HG02798 (cell line): ENCODE data around the gene THAP7.

ENCODE experiments used
- ATAC-seq: cut with Tn5 transposase; IDR thresholded peaks from one replicate; pipeline ENCODE4 v1.9.1; 2021; ENCODE audit warnings: mild to moderate bottlenecking; ENCODE audit not compliant: unreplicated experiment, poor library complexity

The THAP7 gene

GRCh38 chr22:20994902-20995241 is 7.0 kb downstream of the THAP7 start:
- no peak for ATAC-seq

GRCh38 chr22:20994128-20994901 is 7.6 kb downstream of the THAP7 start:
- ATAC-seq = no peak

GRCh38 chr22:20993304-20994127 is 8.4 kb downstream of the THAP7 start:
- no peak for ATAC-seq

DNA sequence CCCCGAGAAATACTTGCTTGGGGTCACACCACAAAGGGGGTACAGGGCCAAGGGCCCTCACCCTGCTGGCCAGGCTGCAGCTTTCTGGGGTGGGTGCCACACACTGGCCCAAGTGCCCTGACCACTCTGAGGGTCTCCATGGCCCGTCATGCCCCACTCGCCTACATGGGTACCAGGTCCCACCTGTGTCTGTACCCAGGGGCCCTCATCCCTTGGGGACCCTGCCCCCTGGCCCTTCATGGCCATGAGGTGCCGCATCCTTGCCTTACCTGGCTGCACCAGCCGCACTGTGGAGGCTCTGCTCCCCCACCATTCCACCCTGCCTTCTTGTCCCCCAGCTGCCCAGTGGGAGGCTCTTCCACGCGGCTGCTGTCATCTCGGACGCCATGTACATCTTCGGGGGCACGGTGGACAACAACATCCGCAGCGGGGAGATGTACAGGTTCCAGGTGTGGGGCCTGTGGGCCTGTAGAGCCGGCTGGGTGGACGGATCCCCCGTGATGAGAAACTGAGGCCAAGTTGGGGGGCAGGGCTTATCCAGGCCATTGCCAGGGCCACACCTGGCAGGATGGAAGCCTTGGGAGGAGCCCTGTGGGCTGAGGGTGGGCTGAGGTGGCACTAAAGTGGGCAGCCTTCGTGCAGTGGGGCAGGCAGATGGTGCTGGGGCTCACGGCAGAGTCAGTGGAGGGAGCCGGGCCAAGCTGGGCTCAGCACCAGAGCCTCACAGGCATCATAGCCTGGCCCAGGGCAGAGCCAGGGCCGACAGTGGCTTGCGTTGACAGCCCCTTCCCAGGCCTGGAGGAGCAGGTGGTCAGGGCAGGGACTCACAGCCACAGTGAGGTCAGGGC is 9.2 kb downstream of the THAP7 start:
- no peak for ATAC-seq

DNA sequence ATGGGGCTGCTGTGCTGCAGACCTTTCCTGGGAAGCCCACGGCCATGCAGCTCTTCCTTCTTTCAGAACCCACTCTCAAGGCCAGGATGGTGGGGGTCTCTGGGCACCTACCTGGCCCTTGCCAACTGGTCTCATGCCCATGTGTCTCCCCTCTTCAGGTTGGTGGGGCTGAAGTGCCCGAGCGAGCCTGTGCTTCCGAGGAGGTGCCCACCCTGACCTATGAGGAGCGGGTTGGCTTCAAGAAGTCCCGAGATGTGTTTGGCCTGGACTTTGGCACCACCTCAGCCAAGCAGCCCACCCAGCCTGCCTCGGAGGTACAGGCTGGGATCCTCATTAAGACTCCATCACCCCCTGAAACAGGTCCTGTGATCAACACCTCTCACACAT is 9.9 kb downstream of the THAP7 start:
- ATAC-seq = no peak

DNA sequence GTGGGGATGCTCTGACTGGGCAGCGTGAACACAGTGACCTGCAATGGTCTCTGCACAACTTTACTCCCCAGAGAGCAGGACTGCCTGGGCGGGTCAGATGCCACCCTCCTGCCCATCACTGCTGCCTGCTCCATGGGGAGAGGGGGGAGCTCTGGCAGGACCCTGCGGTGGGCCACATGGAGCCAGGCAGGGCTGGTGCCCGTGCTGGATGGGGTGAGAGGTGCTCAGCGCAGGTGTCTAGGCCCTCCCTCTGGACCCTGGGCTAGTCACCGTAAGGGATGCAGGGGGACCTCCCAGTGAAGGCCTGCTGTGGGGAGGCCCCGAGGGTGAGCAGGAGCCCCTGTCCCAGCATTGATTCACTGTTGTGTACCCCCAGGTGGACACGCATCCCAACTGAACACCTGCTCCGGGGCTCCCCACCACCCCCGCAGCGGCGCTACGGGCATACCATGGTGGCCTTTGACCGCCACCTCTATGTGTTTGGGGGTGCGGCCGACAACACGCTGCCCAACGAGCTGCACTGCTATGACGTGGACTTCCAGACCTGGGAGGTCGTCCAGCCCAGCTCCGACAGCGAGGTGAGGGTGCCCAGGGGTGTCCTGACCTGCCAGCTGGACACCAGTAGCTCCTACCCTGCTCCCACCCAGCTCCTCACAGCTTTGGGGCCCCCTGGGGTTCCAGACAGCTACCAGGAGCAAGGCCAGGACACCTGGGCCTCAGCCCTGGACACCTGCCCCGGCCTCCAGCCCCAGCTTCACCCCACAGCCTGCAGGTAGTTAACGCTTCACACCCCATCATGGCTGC is 10.5 kb downstream of the THAP7 start:
- no peak for ATAC-seq

DNA sequence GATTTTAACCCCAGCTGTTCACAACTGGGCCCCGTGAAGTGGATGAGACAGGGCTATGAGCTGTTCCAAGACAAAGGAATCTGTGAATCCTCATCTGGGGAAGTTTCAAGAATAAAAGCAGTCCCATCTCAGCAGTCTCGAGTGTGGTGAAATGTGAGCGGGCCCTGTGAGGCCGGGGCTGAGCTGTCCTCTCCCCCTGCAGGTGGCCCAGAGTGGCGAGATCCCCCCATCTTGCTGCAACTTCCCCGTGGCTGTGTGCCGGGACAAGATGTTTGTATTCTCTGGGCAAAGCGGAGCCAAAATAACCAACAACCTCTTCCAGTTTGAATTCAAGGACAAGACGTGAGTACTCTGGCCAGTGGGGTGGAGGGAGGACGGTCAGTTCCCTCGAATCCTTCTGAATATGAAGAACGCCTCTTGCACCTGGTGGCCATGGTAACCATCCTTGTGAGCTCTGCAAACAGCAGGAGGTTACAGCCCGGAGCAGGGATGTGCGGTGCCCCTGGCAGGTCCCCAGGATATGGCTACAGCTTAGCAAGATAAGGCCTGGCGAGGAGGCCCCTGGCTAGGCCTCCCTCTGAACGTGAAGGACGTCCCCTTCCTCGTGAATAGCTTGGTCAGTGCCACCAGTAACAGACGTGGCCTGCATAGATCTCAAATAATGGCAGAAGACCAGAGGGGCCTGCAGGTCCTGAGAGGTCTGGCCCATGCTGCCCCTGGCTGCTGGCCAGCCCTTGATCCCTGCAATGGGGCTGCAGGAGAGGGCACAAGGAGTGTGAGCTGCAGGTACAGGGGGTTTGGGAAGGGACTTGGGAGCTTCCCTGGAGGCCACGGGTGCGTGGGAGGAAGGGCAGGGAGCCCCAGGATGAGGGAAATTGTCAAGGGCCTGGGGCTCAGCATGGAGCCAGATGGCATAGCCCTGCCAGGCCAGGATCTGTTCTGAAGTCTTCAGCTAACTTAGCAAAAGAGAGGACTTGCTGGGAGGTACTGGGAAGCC is 11.4 kb downstream of the THAP7 start:
- no peak for ATAC-seq

- ATAC-seq = no peak
Observed at GRCh38 chr22:20989323-20990138, 12.4 kb downstream of the THAP7 start.

DNA sequence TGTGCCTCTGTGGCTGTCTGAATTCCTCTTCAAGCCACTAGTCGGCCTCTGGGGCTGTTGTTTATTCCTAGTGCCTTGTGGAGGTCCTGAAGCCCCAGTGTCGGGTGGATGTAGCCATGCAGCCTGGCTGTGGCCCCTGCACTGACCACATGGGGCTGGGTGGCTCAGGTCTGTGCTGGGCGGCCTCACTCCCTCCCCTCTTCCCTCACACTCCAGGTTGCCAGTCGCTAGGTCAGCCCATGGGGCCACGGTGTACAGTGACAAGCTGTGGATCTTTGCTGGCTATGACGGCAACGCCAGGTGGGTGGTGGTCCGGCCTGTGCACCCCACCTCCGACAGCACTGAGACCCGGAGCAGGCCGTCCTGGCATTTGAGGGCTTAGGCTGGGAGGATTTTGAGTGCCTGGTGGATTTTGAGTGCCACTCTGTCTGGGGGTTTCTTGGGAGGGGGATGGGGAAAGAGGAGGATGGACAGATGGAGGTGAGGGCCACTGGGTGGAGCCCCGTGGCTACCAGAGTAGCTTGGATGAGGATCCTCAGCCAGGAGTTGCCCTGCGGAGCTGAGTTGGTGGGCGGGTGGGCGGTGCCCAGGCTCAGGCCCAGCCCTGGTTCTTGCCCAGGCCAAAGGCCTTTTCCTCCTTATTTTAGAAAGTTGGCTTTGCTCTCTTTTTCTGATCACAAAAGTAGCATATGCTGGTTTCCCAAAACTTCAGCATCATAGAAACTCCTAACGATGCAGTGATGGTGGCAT is 13.2 kb downstream of the THAP7 start:
- ATAC-seq = no peak

- ATAC-seq = no peak
Observed at GRCh38 chr22:20987375-20987774, 14.5 kb downstream of the THAP7 start.

- ATAC-seq = no peak
Observed at GRCh38 chr22:20986365-20986764, 15.6 kb downstream of the THAP7 start.

DNA sequence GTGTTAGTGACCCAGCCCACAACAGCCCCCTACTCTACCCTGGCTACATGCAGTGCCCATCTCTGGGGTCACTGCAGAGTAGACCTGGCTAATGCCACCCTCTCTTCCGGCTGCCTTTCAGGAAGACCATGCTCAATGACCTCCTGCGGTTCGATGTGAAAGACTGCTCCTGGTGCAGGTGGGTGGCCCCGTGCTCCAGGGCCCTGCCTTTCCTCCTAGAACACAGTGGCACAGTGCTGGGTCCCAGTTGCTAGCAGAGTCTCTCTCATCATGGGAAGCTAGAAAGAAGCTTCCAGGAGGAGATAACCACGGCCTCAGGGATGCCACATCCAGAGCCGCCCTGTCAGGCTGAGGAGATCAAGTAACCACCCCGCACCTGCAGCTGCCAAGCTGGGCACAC is 16.2 kb downstream of the THAP7 start:
- no peak for ATAC-seq

- no peak for ATAC-seq
Observed at GRCh38 chr22:20983081-20983771, 18.7 kb downstream of the THAP7 start.

GRCh38 chr22:20982563-20982882 is 19.4 kb downstream of the THAP7 start:
- ATAC-seq = peak; percentile 14

GRCh38 chr22:20981787-20982562 is 19.9 kb downstream of the THAP7 start, which contains the start of gene LZTR1:
Gene LZTR1, plus strand, starts transcription at chr22:20982297. Its CDS starts 75 bp downstream, at chr22:20982372.
- peak; percentile 88 for ATAC-seq
